Measurements from ENCODE around the gene CHD2. TPM values are rescaled to one million over a fixed set of nuclear protein-coding genes. Genes with fewer than 3 reads are reported as not detected.

The CHD2 gene
- total RNA-seq, 1 experiment from 2014 or later, result 85.0 TPM

DNA sequence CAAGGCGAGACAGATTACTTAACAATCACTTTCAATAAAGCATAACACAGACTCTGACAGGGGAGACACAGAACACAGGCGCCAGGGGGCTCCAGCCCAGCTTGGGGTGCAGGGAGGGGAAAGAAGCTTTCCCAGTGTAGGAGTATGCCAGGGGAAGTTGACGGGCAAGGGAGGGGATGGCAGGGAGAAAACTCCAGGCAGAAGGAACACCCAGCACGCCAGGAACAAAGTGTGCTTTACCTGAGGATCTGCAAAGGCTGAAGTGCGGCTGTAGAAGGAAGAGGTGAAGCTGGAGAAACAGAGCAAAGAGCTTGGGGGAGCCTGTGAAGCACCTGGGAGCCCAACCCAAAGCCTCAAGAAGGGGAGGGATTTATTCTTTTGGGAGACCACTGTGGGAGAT, 176.8 kb downstream of the CHD2 start:
- TF ChIP-seq CTCF (IDR thresholded peaks at IDR 0.05; ENCODE audit: insufficient read depth in 1 of 2, low read depth in 1 of 2, low read length in 1 of 2, severe bottlenecking in 1 of 2, unreplicated experiment in 1 of 2), result no peak
- ChIA-PET POLR2A (no interaction called here), CTCF (interaction anchor here (0.5 to 1.0 kb wide), 3 partner anchors 17 to 361 kb away, joined by 3 read pairs; no protein-coding TSS in a partner anchor)
- peaks cover 22% of the 10 kb centered on the region for H3K4me1 Mint-ChIP-seq (ENCODE audit: low read depth, unreplicated experiment)
- no peak overlapping the region for H3K4me3 ChIP-seq (ENCODE audit: low read depth, low read length)
- H3K27me3 ChIP-seq (replicated peaks; ENCODE audit: control insufficient read depth, insufficient read depth, low read length), result no peaks in the 10 kb centered on the region
- no peak overlapping the region for H3K4me3 Mint-ChIP-seq (ENCODE audit: unreplicated experiment)
- no TSS peak for BruUV-seq (replicated peaks)
- no peak for DNase-seq
- H3K4me1 ChIP-seq, result no peaks in the 10 kb centered on the region
- no peaks in the 10 kb centered on the region for H3K9me3 Mint-ChIP-seq (ENCODE audit: unreplicated experiment)
- H3K27ac Mint-ChIP-seq (ENCODE audit: unreplicated experiment), result no peak overlapping the region
- H3K36me3 Mint-ChIP-seq (ENCODE audit: insufficient read depth, unreplicated experiment), result peaks cover 6% of the 10 kb centered on the region
- peaks cover 22% of the 10 kb centered on the region for H3K27me3 Mint-ChIP-seq (ENCODE audit: insufficient read depth, unreplicated experiment)
- no peaks in the 10 kb centered on the region for H3K9me3 ChIP-seq
- intact Hi-C loops (cut with micrococcal nuclease; ENCODE audit: unreplicated experiment), result no loop called here
- no peaks in the 10 kb centered on the region for H3K36me3 ChIP-seq (ENCODE audit: control insufficient read depth, insufficient read depth, low read length)

Small RNA genes lying within 50 kb of the gene (microRNA-seq; reads per million reads assigned to microRNA genes)
- not detected for gene MIR3175

Other genes with a start within 250 kb of the CHD2 start
- gene FAM174B, start 244.5 kb upstream of the CHD2 start, total RNA-seq (2022), result 79.4 and 87.5 TPM in 2 replicates
- 4.4 and 4.5 TPM in 2 replicates for gene RGMA, start 188.9 kb downstream of the CHD2 start, total RNA-seq (2022)

All from Caco-2 (cell line).